Progenitor cell of endocrine pancreas (in vitro differentiated cells): ENCODE results near the gene DDX21. TPM values are rescaled to one million over a fixed set of nuclear protein-coding genes. Genes with fewer than 3 reads are reported as not detected.
A peak's percentile ranks its signal among the peaks of the same experiment; 100 is the strongest.
"Not testable (repeated sequence)": the region's sequence is repeated elsewhere in the genome, so short reads cannot be mapped to it uniquely, and the experiment has no call there.

Source experiments
- DNase-seq: peaks from one replicate; pipeline ENCODE4 v3.0.0; 2021; ENCODE audit warnings: low spot score; ENCODE audit not compliant: unreplicated experiment
- H3K27ac Mint-ChIP-seq: 2 replicates; pipeline ENCODE4 v1.8.0; 2021; ENCODE audit warnings: mild to moderate bottlenecking, moderate library complexity, mixed read lengths
- H3K27me3 Mint-ChIP-seq: 2 replicates; pipeline ENCODE4 v1.8.0; 2021; ENCODE audit warnings: mixed read lengths
- H3K36me3 Mint-ChIP-seq: 2 replicates; pipeline ENCODE4 v1.8.0; 2022; ENCODE audit warnings: mixed read lengths; ENCODE audit not compliant: insufficient read depth
- H3K4me1 Mint-ChIP-seq: 2 replicates; pipeline ENCODE4 v1.8.0; 2021; ENCODE audit warnings: low read depth, mixed read lengths
- H3K4me3 Mint-ChIP-seq: 2 replicates; pipeline ENCODE4 v1.8.0; 2021; ENCODE audit warnings: low read depth, mild to moderate bottlenecking, moderate library complexity, mixed read lengths
- H3K9me3 Mint-ChIP-seq: 2 replicates; pipeline ENCODE4 v1.8.0; 2021; ENCODE audit warnings: low read depth, mixed read lengths
- CTCF ChIP-seq: fragments of 200-600 bp; sonication (generic); IDR thresholded peaks from one replicate; pipeline ENCODE4 v1.5.0; 2021; ENCODE audit warnings: antibody characterized with exemption, mild to moderate bottlenecking; ENCODE audit not compliant: unreplicated experiment
- total RNA-seq: library from RNA; stranded (reverse); gene quantifications from 2 replicates; pipeline ENCODE4 v1.2.1, GENCODE V29; 2021

Gene DDX21
- total RNA-seq, 1 donor from 2014 or later = 38.2 TPM

GRCh38 chr10:69009360-69009759, 53.4 kb downstream of the DDX21 start:
- no peaks in the 10 kb centered on the region for H3K4me1 Mint-ChIP-seq
- no peaks in the 10 kb centered on the region for H3K9me3 Mint-ChIP-seq
- TF ChIP-seq CTCF = no peak
- no peaks in the 10 kb centered on the region for H3K27me3 Mint-ChIP-seq
- no peak for DNase-seq
- peaks cover 16% of the 10 kb centered on the region for H3K36me3 Mint-ChIP-seq
- H3K4me3 Mint-ChIP-seq = no peak overlapping the region
- H3K27ac Mint-ChIP-seq = no peak overlapping the region

GRCh38 chr10:69010151-69010640, 54.2 kb downstream of the DDX21 start:
- TF ChIP-seq CTCF = no peak
- Mint-ChIP-seq H3K4me1 (no peaks in the 10 kb centered on the region), H3K27ac (no peak overlapping the region), H3K36me3 (peaks cover 16% of the 10 kb centered on the region), H3K9me3 (no peaks in the 10 kb centered on the region), H3K4me3 (no peak overlapping the region), H3K27me3 (no peaks in the 10 kb centered on the region)
- no peak for DNase-seq

GRCh38 chr10:69012778-69013177, 56.8 kb downstream of the DDX21 start:
- H3K4me3 Mint-ChIP-seq, DNase-seq, H3K9me3 Mint-ChIP-seq, H3K27ac Mint-ChIP-seq, H3K4me1 Mint-ChIP-seq, H3K27me3 Mint-ChIP-seq: not testable (repeated sequence)
- H3K36me3 Mint-ChIP-seq = peaks cover 23% of the 10 kb centered on the region

- H3K4me1 Mint-ChIP-seq = peaks cover 9% of the 10 kb centered on the region
- no peak for DNase-seq
- TF ChIP-seq CTCF = no peak
- no peak overlapping the region for H3K27ac Mint-ChIP-seq
- peaks cover 28% of the 10 kb centered on the region for H3K36me3 Mint-ChIP-seq
- no peaks in the 10 kb centered on the region for H3K9me3 Mint-ChIP-seq
- H3K27me3 Mint-ChIP-seq = peaks cover 4% of the 10 kb centered on the region
- H3K4me3 Mint-ChIP-seq = no peak overlapping the region
These were observed 58.2 kb downstream of the DDX21 start for GRCh38 chr10:69014171-69014570.

DNA sequence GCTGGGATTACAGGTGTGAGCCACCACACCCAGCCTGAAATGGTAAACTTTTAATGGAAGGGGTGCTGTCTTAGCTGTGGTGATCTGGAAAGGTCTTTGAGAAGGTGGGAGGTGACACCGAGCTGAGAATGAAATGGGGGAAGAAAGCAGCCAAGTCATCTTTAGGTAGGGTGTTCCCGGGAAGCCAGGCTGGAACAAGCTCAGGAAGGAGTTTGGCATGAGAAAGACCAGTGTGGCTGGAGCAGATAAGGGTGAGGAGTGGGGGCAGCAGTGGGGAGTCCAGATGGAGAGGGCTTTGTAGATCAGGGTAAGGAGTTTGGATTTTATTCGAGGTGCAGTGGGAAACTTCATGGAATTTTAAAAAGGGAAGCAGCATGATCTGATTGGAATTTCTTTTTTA, 62.6 kb downstream of the DDX21 start:
- TF ChIP-seq CTCF = no peak
- H3K27ac Mint-ChIP-seq = peak overlapping the region; percentile 4
- DNase-seq = no peak

GRCh38 chr10:69022611-69023010, 66.6 kb downstream of the DDX21 start:
- H3K4me3 Mint-ChIP-seq = no peak overlapping the region
- DNase-seq = no peak
- no peak overlapping the region for H3K27ac Mint-ChIP-seq

More for the DNA sequence above, 62.6 kb downstream of the DDX21 start:
- Mint-ChIP-seq H3K4me1 (peaks cover 9% of the 10 kb centered on the region), H3K27me3 (peaks cover 16% of the 10 kb centered on the region), H3K4me3 (no peak overlapping the region), H3K36me3 (peaks cover 15% of the 10 kb centered on the region), H3K9me3 (no peaks in the 10 kb centered on the region)

More at GRCh38 chr10:69022611-69023010, 66.6 kb downstream of the DDX21 start:
- Mint-ChIP-seq H3K36me3 (peaks cover 5% of the 10 kb centered on the region), H3K9me3 (no peaks in the 10 kb centered on the region), H3K4me1 (peaks cover 9% of the 10 kb centered on the region), H3K27me3 (peaks cover 23% of the 10 kb centered on the region)
- no peak for TF ChIP-seq CTCF
